GM04504 (cell line): ENCODE data around the gene USP34.
"Not testable (repeated sequence)": the region's sequence is repeated elsewhere in the genome, so short reads cannot be mapped to it uniquely, and the experiment has no call there.

ENCODE experiments used
- DNase-seq: peaks from one replicate; pipeline ENCODE4 v3.0.0-alpha.2; 2012; ENCODE audit warnings: low read depth

USP34 gene

DNA sequence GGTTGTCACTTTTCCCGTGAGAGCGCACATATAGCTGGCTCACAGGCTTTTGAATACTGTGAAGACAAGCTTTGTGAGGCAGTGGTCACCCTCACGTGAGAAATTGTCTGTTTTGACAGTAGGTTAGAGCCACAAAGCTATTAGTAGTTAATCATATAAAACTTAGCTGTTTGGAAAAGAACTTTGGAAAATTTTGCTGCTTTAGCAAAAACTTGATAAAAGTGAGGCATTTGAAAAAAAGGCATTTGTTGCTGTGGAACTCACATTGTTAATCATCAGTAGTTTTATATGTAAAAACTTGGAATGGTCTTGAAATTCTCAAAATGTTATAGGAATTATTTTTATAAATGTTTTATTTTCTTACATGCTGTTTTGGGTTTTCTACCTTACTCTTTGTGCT, 286.6 kb downstream of the USP34 start:
- DNase-seq, result no peak

GRCh38 chr2:61183795-61184194, 287.1 kb downstream of the USP34 start:
- no peak for DNase-seq

DNA sequence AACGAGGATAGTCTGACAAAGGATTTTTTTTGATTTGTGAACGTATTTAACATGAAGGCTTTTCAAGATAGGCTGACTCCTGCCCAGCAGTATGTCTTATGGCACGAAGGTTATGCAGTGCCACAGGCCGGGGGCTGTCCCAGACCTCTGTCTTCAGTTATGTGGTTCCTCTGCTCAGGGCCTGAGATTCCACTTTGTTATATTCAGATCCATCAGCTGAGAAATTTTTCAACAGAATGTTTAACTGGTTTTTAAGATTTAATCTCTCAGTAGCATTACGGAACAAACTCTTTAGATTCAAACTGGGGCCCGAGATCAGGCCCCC, 288.9 kb downstream of the USP34 start:
- DNase-seq, result no peak

GRCh38 chr2:61181382-61182058, 289.4 kb downstream of the USP34 start:
- no peak for DNase-seq

DNA sequence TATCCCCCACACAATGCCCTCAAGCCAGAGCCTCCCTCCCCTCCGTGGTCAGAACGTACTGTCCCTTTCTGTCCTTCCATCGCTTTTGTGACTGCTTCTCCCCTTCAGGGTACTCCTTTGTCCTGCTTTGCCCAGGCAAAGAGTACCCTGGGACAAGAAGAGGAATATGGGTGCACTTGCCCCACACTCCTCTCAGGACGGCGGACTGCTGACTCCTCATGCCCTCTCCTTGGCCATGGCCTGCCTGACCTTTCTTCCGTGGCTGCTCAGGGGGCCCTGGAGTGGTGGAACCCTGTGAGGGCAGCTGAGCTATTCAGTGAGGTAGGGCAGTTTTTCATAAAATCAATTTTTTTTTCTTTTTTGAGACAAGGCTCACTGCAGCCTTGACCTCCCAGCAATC, 290.2 kb downstream of the USP34 start:
- DNase-seq, result no peak

DNA sequence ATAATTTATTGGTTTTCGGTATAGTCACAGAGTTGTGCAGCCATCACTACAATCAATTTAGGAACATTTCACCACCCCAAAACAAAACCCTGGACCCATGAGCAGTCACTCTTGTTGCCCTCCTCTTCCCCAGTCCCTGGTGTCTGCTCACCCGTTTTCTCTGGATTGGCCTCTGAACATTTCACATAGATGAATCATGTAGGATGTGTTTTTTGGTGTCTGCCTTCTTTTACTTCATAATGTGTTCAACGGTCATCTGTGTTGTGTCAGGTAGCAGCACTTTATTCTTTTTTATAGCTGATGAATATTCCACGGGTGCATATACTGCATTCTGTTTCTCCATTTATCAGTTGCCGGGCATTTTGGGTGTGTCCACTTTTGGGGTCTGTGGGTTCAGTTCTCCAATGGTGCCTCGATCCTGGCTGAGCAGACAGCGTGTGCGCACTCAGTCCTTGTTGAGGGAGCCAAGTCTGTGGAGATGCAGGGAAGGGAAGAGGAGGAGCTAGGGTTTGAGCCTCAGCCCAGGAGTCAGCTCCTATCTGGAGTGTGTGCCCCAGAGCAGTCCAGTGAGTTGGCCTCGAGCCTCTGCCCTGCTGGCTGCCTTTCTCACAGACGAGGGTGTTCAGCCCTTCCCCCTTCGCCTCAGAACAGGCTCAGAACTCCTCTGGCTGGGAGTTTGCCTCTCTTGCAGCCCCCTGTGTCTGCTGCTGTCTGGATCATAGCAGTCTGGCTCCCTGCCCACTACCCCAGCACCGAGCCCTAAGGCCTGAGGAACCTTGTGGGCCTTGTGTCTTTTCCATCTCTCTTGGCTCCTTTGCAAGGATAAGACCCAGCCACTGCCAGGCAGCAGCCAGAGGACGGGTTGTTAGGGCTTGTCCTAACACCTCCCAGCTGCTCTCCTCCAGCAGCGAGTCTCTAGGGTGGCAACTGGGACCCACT, 290.9 kb downstream of the USP34 start:
- DNase-seq, result peak; percentile 52

- DNase-seq, result no peak
Measured at GRCh38 chr2:61178603-61179545, 292.0 kb downstream of the USP34 start.

- DNase-seq, result peak; percentile 9
Measured at GRCh38 chr2:61177727-61178549, 292.9 kb downstream of the USP34 start.

DNA sequence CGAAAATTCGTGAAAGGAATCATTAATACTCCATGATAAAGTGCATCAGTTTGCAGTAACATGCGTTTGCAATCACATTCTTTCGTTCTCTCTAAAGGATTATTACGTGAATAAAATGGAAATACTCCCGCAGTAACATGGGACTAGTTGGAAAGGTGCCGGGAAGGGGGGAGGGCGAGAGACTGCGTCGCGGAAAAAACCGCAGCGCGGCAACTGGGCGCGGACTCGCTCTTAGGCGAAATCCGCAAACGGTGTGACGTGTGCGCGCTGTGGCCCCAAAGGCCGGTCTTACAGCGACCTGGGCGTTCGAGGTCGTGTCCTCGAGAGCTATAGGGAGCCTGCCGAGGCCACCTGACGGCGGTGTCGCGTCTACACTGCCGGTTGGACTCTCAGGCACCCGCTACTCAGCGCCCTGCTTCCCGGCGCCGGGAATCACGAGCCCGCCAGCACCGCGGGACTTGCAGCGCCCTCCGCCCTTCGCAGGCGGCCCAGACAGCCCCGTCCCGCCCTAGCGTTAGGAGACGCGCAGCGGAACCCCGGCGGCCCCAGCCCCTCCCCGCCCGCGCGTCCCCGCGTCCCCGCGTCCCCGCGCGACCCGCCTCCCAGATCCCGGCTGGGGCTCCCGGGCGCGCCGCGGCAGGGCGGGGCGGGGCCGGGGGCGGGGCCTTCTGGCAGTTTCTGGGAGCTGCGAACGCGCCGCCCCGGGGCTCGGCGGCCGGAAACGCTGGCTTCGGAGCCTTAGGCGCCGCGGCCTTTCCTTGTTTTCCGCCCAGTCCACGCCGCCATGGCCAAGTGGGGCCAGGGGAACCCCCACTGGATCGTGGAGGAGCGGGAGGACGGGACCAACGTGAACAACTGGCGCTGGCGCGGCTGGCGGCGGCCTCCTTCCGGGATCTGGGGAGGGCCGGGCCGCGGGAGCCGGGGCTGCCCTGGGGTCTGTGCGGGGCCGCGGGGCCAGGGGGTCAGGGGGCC, 293.8 kb downstream of the USP34 start:
- peak; percentile 86 for DNase-seq

GRCh38 chr2:61175036-61175435, 295.9 kb downstream of the USP34 start:
- DNase-seq, result no peak

GRCh38 chr2:61173116-61173515, 297.8 kb downstream of the USP34 start:
- DNase-seq, result no peak

DNA sequence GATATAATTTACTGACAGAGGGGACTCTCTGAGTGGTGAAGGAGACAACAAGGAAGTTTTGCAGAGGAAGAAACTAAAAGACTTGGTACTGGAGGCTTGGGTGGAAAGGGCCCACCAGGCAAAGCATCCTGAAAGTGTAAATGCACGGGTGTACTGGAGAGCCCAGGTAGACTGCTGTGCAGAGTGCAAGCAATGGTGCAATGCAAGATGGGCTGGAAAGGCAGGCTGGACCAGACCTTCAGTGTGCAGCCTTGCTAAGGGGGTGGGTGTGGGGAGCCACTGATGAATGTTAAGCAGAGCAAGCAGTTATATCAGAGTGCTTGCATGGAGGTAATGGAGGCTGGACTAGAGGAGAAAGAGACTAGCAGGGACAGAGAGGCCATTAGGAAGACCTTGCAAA, 298.2 kb downstream of the USP34 start:
- DNase-seq, result no peak

DNA sequence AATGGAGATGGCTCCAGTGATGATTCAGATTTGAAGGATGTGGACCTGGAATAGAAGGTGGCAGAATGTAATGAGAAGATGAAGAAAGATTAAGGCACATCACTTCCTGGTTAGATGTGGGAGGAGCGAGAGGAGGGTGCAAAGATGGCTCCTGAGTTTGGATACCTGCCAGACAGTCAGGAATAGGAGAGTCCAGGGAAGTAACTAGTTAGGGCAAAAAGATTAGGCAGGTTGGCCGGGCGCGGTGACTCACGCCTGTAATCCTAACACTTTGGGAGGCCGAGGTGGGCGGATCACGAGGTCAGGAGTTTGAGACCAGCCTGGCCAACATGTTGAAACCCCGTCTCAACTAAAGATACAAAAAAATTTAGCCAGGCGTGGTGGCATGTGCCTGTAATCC, 303.3 kb downstream of the USP34 start:
- DNase-seq, result no peak

DNA sequence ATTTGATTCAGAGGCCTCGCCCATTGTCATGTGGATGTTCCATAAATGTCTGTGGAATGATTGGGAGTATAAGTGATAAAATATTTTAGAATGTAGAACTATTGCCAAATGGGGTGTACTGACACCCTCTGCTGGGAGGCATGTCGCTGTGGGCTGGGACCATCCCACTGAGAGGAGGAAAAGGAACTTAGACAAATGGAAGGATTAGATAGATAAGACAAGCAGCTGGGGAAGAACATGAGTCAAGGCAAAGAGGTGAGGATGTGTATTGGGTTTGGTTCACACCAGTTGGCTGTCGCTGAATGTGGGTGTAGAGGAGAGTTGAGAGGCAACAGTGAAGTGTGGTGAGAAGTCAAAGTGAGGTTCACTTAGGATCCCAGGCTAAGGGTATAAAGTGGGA, 304.9 kb downstream of the USP34 start:
- DNase-seq, result no peak

DNA sequence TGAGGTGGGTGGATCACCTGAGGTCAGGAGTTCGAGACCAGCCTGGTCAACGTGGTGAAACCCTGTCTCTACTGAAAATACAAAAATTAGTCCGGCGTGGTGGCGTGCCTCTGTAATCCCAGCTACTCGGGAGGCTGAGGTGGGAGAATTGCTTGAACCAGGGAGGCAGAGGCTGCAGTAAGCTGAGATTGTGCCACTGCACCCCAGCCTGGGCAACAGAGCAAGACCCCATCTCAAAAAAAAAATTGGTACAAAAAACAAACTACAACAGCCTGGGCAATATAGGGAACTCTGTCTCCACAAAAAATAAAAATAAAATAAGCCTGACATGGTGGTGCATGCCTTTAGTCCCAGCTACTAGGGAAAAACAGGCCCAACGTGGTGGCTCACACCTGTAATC, 305.8 kb downstream of the USP34 start:
- DNase-seq, result not testable (repeated sequence)

GRCh38 chr2:61162721-61163120, 308.2 kb downstream of the USP34 start:
- no peak for DNase-seq

GRCh38 chr2:61161888-61162287, 309.0 kb downstream of the USP34 start, which contains the start of gene C2orf74:
Gene C2orf74, plus strand, starts transcription at chr2:61162188. Its CDS starts 327 bp downstream, at chr2:61162515.
- DNase-seq, result no peak

DNA sequence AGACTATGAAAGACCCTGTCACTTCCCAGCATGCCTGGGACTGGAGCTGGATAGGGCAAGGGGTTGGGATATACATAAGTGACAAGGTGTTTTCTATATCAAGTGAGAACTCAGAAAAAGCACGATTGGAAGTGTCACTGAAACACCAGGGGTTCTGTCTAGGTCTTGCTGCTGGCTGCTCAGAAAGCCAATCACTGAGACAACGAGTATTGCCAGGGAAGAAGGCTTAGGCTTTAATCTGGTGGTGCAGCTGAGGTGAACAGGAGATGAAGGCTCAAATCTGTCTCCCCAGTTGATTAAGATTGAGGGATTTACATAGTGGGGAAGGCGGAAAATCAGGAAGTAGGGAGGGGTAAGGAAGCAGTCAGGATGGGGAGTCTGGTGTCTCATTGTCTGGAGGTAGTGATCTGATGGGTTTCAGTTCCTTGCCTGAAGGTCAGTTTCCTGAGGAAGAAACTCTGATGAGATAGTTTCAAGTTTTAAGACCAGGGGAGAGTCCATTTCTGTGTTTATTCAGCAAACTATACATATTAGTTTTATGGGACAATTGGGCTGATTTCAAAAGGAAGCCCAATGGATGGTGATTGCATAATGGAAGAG, 312.4 kb downstream of the USP34 start:
- DNase-seq, result no peak

- DNase-seq, result no peak
Measured at GRCh38 chr2:61157371-61158003, 313.4 kb downstream of the USP34 start.
